SU-DHL-6 (cell line): ENCODE measurements around the gene KRT31.

Experiments
- EZH2phosphoT487 ChIP-seq: fragments of 200-600 bp; sonication (generic), shearing (Covaris generic); conservative IDR thresholded peaks from 2 replicates; pipeline ENCODE4 v1.6.1; 2018; ENCODE audit warnings: mild to moderate bottlenecking, antibody characterized with exemption, low read length, moderate library complexity, mixed read lengths
- TF ChIP-seq, protein P1 (sequence below): fragments of 200-600 bp; sonication (generic); IDR thresholded peaks from one replicate; pipeline ENCODE4 v1.5.1; 2017; ENCODE audit warnings: antibody characterized with exemption, mild to moderate bottlenecking, low read length, moderate library complexity; ENCODE audit not compliant: insufficient read depth, poor library complexity, severe bottlenecking

GRCh38 chr17:41394254-41394996 is 3.0 kb downstream of the KRT31 start:
- TF ChIP-seq, protein P1, sequence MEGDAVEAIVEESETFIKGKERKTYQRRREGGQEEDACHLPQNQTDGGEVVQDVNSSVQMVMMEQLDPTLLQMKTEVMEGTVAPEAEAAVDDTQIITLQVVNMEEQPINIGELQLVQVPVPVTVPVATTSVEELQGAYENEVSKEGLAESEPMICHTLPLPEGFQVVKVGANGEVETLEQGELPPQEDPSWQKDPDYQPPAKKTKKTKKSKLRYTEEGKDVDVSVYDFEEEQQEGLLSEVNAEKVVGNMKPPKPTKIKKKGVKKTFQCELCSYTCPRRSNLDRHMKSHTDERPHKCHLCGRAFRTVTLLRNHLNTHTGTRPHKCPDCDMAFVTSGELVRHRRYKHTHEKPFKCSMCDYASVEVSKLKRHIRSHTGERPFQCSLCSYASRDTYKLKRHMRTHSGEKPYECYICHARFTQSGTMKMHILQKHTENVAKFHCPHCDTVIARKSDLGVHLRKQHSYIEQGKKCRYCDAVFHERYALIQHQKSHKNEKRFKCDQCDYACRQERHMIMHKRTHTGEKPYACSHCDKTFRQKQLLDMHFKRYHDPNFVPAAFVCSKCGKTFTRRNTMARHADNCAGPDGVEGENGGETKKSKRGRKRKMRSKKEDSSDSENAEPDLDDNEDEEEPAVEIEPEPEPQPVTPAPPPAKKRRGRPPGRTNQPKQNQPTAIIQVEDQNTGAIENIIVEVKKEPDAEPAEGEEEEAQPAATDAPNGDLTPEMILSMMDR: no peak
- TF ChIP-seq EZH2phosphoT487: no peak
